Articular chondrocyte of knee joint (primary cell): ENCODE data around the gene SIGLEC14. TPM values are rescaled to one million over a fixed set of nuclear protein-coding genes. Genes with fewer than 3 reads are reported as not detected.

ENCODE experiments used
- small RNA-seq: library from RNA; depleted of rRNA; stranded (forward); fragments of <200 nt; gene quantifications from one replicate; pipeline ENCODE3, GENCODE V24; 2012
- total RNA-seq: library from RNA; depleted of rRNA; stranded (reverse); fragments of >200 nt; gene quantifications from 2 replicates; pipeline ENCODE4 v1.2.3, GENCODE V29; 2012

Gene SIGLEC14, protein sequence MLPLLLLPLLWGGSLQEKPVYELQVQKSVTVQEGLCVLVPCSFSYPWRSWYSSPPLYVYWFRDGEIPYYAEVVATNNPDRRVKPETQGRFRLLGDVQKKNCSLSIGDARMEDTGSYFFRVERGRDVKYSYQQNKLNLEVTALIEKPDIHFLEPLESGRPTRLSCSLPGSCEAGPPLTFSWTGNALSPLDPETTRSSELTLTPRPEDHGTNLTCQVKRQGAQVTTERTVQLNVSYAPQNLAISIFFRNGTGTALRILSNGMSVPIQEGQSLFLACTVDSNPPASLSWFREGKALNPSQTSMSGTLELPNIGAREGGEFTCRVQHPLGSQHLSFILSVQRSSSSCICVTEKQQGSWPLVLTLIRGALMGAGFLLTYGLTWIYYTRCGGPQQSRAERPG
- total RNA-seq, result not detected in 2 replicates

DNA sequence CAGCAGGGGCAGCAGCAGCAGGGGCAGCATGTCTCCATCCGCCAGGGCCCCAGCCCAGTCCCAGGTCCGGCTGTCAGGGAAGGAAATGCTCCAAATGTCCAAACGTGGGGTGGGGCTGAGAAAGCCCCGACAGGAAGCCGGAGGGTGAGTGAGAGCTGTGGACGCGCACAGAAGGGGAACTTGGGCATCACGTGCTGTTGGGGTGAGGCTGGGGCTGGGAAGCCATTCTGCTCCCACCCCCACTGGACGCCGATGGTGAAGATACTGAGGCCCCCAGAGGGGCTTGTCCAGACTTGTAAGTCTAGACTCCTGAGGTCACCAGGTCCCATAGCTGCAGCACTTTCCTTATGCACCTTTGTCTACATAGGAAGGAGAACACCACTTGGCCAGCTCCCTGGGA is at the start of gene SIGLEC14:
Gene SIGLEC14, minus strand, starts transcription at position 96 of the 400 bp plus-strand sequence. Its CDS starts 66 bp downstream, at position 30.

DNA sequence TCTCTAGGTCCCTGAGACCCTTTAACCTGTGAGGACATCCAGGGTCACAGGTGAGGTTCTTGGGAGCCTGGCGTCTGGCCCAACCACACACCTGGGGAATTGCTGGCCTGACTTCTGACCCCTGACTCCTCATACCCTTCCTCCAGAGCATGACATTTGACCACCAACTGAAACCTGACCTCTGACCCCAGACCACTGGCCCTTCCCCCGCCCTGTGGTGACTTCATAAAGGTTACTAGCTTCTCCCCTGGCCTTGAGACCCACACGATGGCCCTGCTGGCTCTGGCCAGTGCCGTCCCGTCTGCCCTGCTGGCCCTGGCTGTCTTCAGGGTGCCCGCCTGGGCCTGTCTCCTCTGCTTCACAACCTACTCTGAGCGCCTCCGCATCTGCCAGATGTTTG is 46.6 kb upstream of the SIGLEC14 start, which contains the start of gene SPACA6:
Gene SPACA6, plus strand, starts transcription at position 71 of the 400 bp plus-strand sequence. Its CDS starts 197 bp downstream, at position 268.

DNA sequence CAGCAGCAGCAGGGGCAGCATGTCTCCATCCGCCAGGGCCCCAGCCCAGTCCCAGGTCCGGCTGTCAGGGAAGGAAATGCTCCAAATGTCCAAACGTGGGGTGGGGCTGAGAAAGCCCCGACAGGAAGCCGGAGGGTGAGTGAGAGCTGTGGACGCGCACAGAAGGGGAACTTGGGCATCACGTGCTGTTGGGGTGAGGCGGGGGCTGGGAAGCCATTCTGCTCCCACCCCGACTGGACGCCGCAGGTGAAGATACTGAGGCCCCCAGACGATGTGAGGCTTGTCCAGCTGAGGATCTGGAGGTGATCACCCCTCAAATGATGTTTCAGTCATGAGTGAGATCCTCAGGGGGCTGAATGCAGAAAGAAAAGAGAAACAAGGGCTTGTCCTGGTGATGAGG is 16.3 kb downstream of the SIGLEC14 start, which contains the start of gene SIGLEC5:
Gene SIGLEC5, minus strand, starts transcription at position 87 of the 400 bp plus-strand sequence. Its CDS starts 66 bp downstream, at position 21.

Small RNA genes within 50 kb of the gene (small RNA-seq; reads per million reads assigned to genes)
- gene AC018755.2, result not detected
- not detected for gene MIR125A
- 0.50 reads per million, percentile 11 among the genes with 10 or more reads in this experiment for gene MIR99B
- not detected for gene MIRLET7E

Other genes starting within 250 kb of the SIGLEC14 start
- gene SIGLEC10, start 229.2 kb downstream of the SIGLEC14 start, total RNA-seq, result not detected in 2 replicates
- not detected in 2 replicates for gene SIGLEC8, start 188.4 kb downstream of the SIGLEC14 start, total RNA-seq
- not detected in 2 replicates for gene CEACAM18, start 168.3 kb downstream of the SIGLEC14 start, total RNA-seq
- gene SIGLEC12, start 145.0 kb downstream of the SIGLEC14 start, total RNA-seq, result not detected in 2 replicates
- not detected in 2 replicates for gene SIGLEC6, start 115.2 kb downstream of the SIGLEC14 start, total RNA-seq
- 12.2 and 16.4 TPM in 2 replicates for gene ZNF175, start 75.5 kb downstream of the SIGLEC14 start, total RNA-seq
- gene SIGLEC5, start 16.4 kb downstream of the SIGLEC14 start, total RNA-seq, result not detected in 2 replicates
- gene SPACA6, start 46.5 kb upstream of the SIGLEC14 start, total RNA-seq, result 3.8 and 7.1 TPM in 2 replicates
- gene HAS1, start 77.2 kb upstream of the SIGLEC14 start, total RNA-seq, result 0.13 and 0.54 TPM in 2 replicates
- gene FPR1, start 105.1 kb upstream of the SIGLEC14 start, total RNA-seq, result not detected in 2 replicates
- gene FPR2, start 114.4 kb upstream of the SIGLEC14 start, total RNA-seq, result not detected in 2 replicates
- not detected in 2 replicates for gene FPR3, start 148.3 kb upstream of the SIGLEC14 start, total RNA-seq
- gene ZNF577, start 241.1 kb upstream of the SIGLEC14 start, total RNA-seq, result 10.6 and 11.2 TPM in 2 replicates